SIG-M5 (cell line): ENCODE results near the gene BMF.

Experiments
- DNase-seq: peaks from one replicate; lab custom pipeline; 2025; lab: John Stamatoyannopoulos, UW

The BMF gene

GRCh38 chr15:40103864-40104271 lies 4.8 kb downstream of the BMF start:
- DNase-seq, result no peak

- DNase-seq, result no peak
These were observed 5.5 kb downstream of the BMF start for GRCh38 chr15:40102897-40103858.

GRCh38 chr15:40100947-40101905 lies 7.5 kb downstream of the BMF start:
- no peak for DNase-seq

GRCh38 chr15:40100123-40100946 lies 8.3 kb downstream of the BMF start:
- no peak for DNase-seq

GRCh38 chr15:40098489-40099261 lies 10.0 kb downstream of the BMF start:
- peak; percentile 71 for DNase-seq

GRCh38 chr15:40097968-40098476 lies 10.7 kb downstream of the BMF start:
- DNase-seq, result no peak

- DNase-seq, result no peak
These were observed 11.3 kb downstream of the BMF start for GRCh38 chr15:40097096-40097967.

- no peak for DNase-seq
These were observed 12.4 kb downstream of the BMF start for GRCh38 chr15:40096094-40096891.

- DNase-seq, result no peak
These were observed 13.1 kb downstream of the BMF start for GRCh38 chr15:40095371-40096093.

- no peak for DNase-seq
These were observed 14.5 kb downstream of the BMF start for GRCh38 chr15:40094156-40094555.

- DNase-seq, result no peak
These were observed 15.5 kb downstream of the BMF start for GRCh38 chr15:40092979-40093869.

- no peak for DNase-seq
These were observed 16.3 kb downstream of the BMF start for GRCh38 chr15:40092256-40092978.

GRCh38 chr15:40091861-40092255 lies 16.8 kb downstream of the BMF start:
- no peak for DNase-seq

GRCh38 chr15:40090774-40091455 lies 17.8 kb downstream of the BMF start:
- no peak for DNase-seq

- no peak for DNase-seq
These were observed 19.5 kb downstream of the BMF start for GRCh38 chr15:40088929-40089755.
